ENCODE results near the gene STRIT1. TPM values are rescaled to one million over a fixed set of nuclear protein-coding genes. Genes with fewer than 3 reads are reported as not detected.

STRIT1 gene
- polyA plus RNA-seq, 2 of the 4 experiments (the other 2 are of a cell fraction): not detected

- Histone ChIP-seq H3K9me3 (no peaks in the 10 kb centered on the region), H3K4me2 (no peak overlapping the region; the same call in 2 of the 3 replicates), H3K4me1 (peaks cover 12% of the 10 kb centered on the region), H3K27ac (no peak overlapping the region), H3K4me3 (no peak overlapping the region)
- POLR2A ChIA-PET: no interaction called here
- ATAC-seq (no peak), DNase-seq (ENCODE audit: low read depth in 1 of 2, low spot score in 1 of 2) (no peak), FAIRE-seq (no peak)
- TF ChIP-seq HEYL (CRISPR knock-in tag; IDR thresholded peaks at IDR 0.05): no peak
- CTCF ChIA-PET: no interaction called here
Measured at GRCh38 chr3:155303540-155304097, 10.1 kb upstream of the STRIT1 start.

GRCh38 chr3:155302891-155303290, 9.4 kb upstream of the STRIT1 start:
- DNase-seq (ENCODE audit: low read depth in 1 of 2, low spot score in 1 of 2): no peak
- ChIA-PET POLR2A (no interaction called here), CTCF (no interaction called here)

GRCh38 chr3:155302481-155302880, 9.0 kb upstream of the STRIT1 start:
- ATAC-seq (peak in 1 of 2 experiments; percentile 46; a peak in 2 of 6 replicates), DNase-seq (ENCODE audit: low read depth in 1 of 2, low spot score in 1 of 2) (peak in 1 of 2 experiments; percentile 7), FAIRE-seq (no peak)
- no peak overlapping the region for H3K27ac ChIP-seq
- WGBS (ENCODE audit: missing lambda C conversion rate): 5% methylated on average over 2 of the region's 2 CpGs
- H3K4me3 ChIP-seq: no peak overlapping the region
- no peak for TF ChIP-seq POLR2AphosphoS2 (conservative IDR thresholded peaks at IDR 0.05; ENCODE audit: low read length)
- TF ChIP-seq BHLHE40 (IDR thresholded peaks at IDR 0.05; ENCODE audit: low read depth, low read length): no peak
- no peak for TF ChIP-seq RFX5 (IDR thresholded peaks at IDR 0.05)
- TF ChIP-seq FOSB (CRISPR knock-in tag; IDR thresholded peaks at IDR 0.05): no peak
- TF ChIP-seq FOXS1 (CRISPR knock-in tag; IDR thresholded peaks at IDR 0.05): no peak
- no peak for TF ChIP-seq ZC3H11A (IDR thresholded peaks at IDR 0.05)
- TF ChIP-seq RAD21 (conservative IDR thresholded peaks at IDR 0.05 in 1 of 2, IDR thresholded peaks at IDR 0.05 in 1 of 2): no peak
- no peak for TF ChIP-seq PHF8 (IDR thresholded peaks at IDR 0.05; ENCODE audit: borderline replicate concordance, low read depth)
- TF ChIP-seq ZNF302 (CRISPR knock-in tag; IDR thresholded peaks at IDR 0.05): no peak
- H3K4me1 ChIP-seq: peaks cover 12% of the 10 kb centered on the region
- ChIA-PET POLR2A (no interaction called here), CTCF (no interaction called here)
- no peaks in the 10 kb centered on the region for H3K9me3 ChIP-seq
- H3K4me2 ChIP-seq: peak overlapping the region; percentile 44; the same call in 2 of the 3 replicates

More at GRCh38 chr3:155302891-155303290, 9.4 kb upstream of the STRIT1 start:
- TF ChIP-seq REST (IDR thresholded peaks at IDR 0.05): no peak
- TF ChIP-seq HOXA7 (CRISPR knock-in tag; IDR thresholded peaks at IDR 0.05): no peak
- TF ChIP-seq MAFK (IDR thresholded peaks at IDR 0.05; ENCODE audit: partially characterized antibody): peak; percentile 43
- no peak for TF ChIP-seq FOXS1 (CRISPR knock-in tag; IDR thresholded peaks at IDR 0.05)
- no peak for TF ChIP-seq TFCP2L1 (CRISPR knock-in tag; IDR thresholded peaks at IDR 0.05)
- H3K4me2 ChIP-seq: peak overlapping the region; percentile 44; the same call in 2 of the 3 replicates
- no peak overlapping the region for H3K4me3 ChIP-seq
- no peak for FAIRE-seq
- WGBS (ENCODE audit: missing lambda C conversion rate): 65% methylated on average over 2 of the region's 2 CpGs
- ATAC-seq: no peak
- no peak overlapping the region for H3K27ac ChIP-seq
- H3K4me1 ChIP-seq: peaks cover 12% of the 10 kb centered on the region
- no peaks in the 10 kb centered on the region for H3K9me3 ChIP-seq

GRCh38 chr3:155297100-155297499, 3.6 kb upstream of the STRIT1 start:
- no peak overlapping the region for H3K4me2 ChIP-seq
- FAIRE-seq: no peak
- no peaks in the 10 kb centered on the region for H3K4me1 ChIP-seq
- TF ChIP-seq ESRRA (IDR thresholded peaks at IDR 0.05; ENCODE audit: borderline replicate concordance, low read length): no peak
- no peak for TF ChIP-seq ELK1 (IDR thresholded peaks at IDR 0.05; ENCODE audit: low read depth, low read length)
- TF ChIP-seq JUNB (IDR thresholded peaks at IDR 0.05): no peak
- TF ChIP-seq TP53 (CRISPR knock-in tag; IDR thresholded peaks at IDR 0.05): no peak
- TF ChIP-seq JUN (IDR thresholded peaks at IDR 0.05): no peak
- no peak for TF ChIP-seq KDM5A (IDR thresholded peaks at IDR 0.05)
- TF ChIP-seq CHD4 (IDR thresholded peaks at IDR 0.05; ENCODE audit: borderline replicate concordance): no peak
- TF ChIP-seq KDM1A (IDR thresholded peaks at IDR 0.05; ENCODE audit: low read depth): no peak
- TF ChIP-seq ZSCAN20 (CRISPR knock-in tag; IDR thresholded peaks at IDR 0.05): no peak
- no peak for TF ChIP-seq ZNF302 (CRISPR knock-in tag; IDR thresholded peaks at IDR 0.05)
- TF ChIP-seq FOXS1 (CRISPR knock-in tag; IDR thresholded peaks at IDR 0.05): no peak
- TF ChIP-seq SREBF2 (IDR thresholded peaks at IDR 0.05): no peak
- TF ChIP-seq CBX8 (IDR thresholded peaks at IDR 0.05): no peak
- TF ChIP-seq HEYL (CRISPR knock-in tag; IDR thresholded peaks at IDR 0.05): no peak
- no peak for DNase-seq (ENCODE audit: low read depth in 1 of 2, low spot score in 1 of 2)
- no peak overlapping the region for H3K27ac ChIP-seq
- no peak overlapping the region for H3K4me3 ChIP-seq
- H3K9me3 ChIP-seq: no peaks in the 10 kb centered on the region
- ChIA-PET POLR2A (no interaction called here), CTCF (no interaction called here)
- ATAC-seq: no peak
